ENCODE results near the gene LRRC32.

GRCh38 chr11:76665172-76665571 lies 5.4 kb downstream of the LRRC32 start:
- TF ChIP-seq HDGF (IDR thresholded peaks at IDR 0.05; ENCODE audit: borderline replicate concordance) (no peak), BHLHE40 (IDR thresholded peaks at IDR 0.05; ENCODE audit: borderline replicate concordance) (no peak), ZNF384 (IDR thresholded peaks at IDR 0.05) (no peak), L3MBTL2 (conservative IDR thresholded peaks at IDR 0.05) (no peak), SP1 (IDR thresholded peaks at IDR 0.05) (no peak), FOXK2 (IDR thresholded peaks at IDR 0.05) (no peak)

Data from HEK293T (cell line).